Measurements from ENCODE around the gene ADGRG1. TPM values are rescaled to one million over a fixed set of nuclear protein-coding genes. Genes with fewer than 3 reads are reported as not detected.

Gene ADGRG1
- total RNA-seq, 2 experiments from 2014 or later = 2.2 to 2.9 TPM

GRCh38 chr16:57635266-57636097, 7.1 kb downstream of the ADGRG1 start:
- Mint-ChIP-seq H3K4me3 (no peak overlapping the region), H3K27me3 (peaks cover 33% of the 10 kb centered on the region), H3K36me3 (ENCODE audit: low read depth) (no peaks in the 10 kb centered on the region), H3K4me1 (peaks cover 5% of the 10 kb centered on the region), H3K27ac (no peak overlapping the region), H3K9me3 (no peaks in the 10 kb centered on the region)
- POLR2A ChIA-PET = no interaction called here
- CTCF ChIA-PET = interaction anchor here (0.8 to 7.9 kb wide), 8 partner anchors 13 to 59 kb away, joined by 3 to 62 read pairs (median 4); no protein-coding TSS in a partner anchor
- DNase-seq = no peak

- no peak overlapping the region for H3K4me3 Mint-ChIP-seq
- no peak for DNase-seq
- no peaks in the 10 kb centered on the region for H3K36me3 Mint-ChIP-seq (ENCODE audit: low read depth)
- H3K9me3 Mint-ChIP-seq = no peaks in the 10 kb centered on the region
- ChIA-PET POLR2A (no interaction called here), CTCF (interaction anchor here (1.1 to 7.9 kb wide), 4 partner anchors 12 to 60 kb away, joined by 3 to 62 read pairs (median 6); no protein-coding TSS in a partner anchor)
- H3K27ac Mint-ChIP-seq = no peak overlapping the region
- peaks cover 2% of the 10 kb centered on the region for H3K4me1 Mint-ChIP-seq
- peaks cover 27% of the 10 kb centered on the region for H3K27me3 Mint-ChIP-seq
Observed at GRCh38 chr16:57636184-57636583, 7.8 kb downstream of the ADGRG1 start.

DNA sequence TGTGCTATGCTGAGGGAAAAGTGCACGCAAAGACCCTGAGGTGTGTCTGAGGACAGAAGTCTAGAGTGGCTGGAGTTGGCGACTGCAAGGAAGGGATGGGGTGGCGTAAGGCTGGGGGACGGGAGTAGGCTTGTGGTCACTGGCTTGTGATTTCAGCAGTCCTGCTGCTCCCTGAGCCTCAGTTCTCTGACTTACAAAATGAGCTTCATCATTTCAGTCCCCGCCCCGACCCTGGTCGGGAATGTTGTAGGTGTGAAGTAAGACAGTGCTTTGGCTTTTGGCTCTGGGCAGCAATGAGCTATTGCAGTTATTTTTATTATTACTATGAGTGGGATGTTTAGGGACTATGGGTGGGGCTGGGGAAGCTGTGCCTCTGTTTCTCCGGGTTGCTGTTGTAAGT, 8.6 kb downstream of the ADGRG1 start:
- Mint-ChIP-seq H3K36me3 (ENCODE audit: low read depth) (no peaks in the 10 kb centered on the region), H3K27ac (peak overlapping the region; percentile 9), H3K4me1 (peaks cover 2% of the 10 kb centered on the region), H3K27me3 (peaks cover 27% of the 10 kb centered on the region), H3K9me3 (no peaks in the 10 kb centered on the region), H3K4me3 (no peak overlapping the region)
- CTCF ChIA-PET = interaction anchor here (0.9 to 7.9 kb wide), 4 partner anchors 11 to 61 kb away, joined by 3 to 62 read pairs (median 6); no protein-coding TSS in a partner anchor
- POLR2A ChIA-PET = interaction anchor here (1.0 kb wide), 1 partner anchor 91 kb away, joined by 4 read pairs; no protein-coding TSS in a partner anchor
- DNase-seq = no peak

DNA sequence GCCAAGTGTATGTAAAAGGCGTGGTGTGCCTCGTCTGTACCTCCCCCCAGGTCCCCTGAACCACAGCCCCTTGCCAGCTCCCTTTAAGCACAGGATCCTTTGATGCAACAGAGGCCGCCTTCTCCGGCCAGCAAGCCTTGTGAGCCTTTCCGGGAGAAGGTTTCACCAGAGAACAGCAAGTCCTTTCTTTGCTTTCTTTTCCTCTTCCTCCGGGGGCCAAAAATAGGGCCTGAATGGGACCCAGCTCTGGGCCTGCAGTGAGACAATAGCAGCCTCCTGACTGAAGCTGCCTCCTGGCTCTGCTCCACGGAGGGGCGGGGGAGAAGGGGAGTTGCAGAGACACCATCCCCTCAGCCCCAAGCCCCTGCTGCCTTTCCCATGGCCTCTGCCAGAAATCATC, 9.0 kb downstream of the ADGRG1 start:
- H3K27me3 Mint-ChIP-seq = peaks cover 27% of the 10 kb centered on the region
- no peak overlapping the region for H3K4me3 Mint-ChIP-seq
- DNase-seq = no peak
- peaks cover 2% of the 10 kb centered on the region for H3K4me1 Mint-ChIP-seq
- POLR2A ChIA-PET = interaction anchor here (1.0 kb wide), 1 partner anchor 91 kb away, joined by 4 read pairs; no protein-coding TSS in a partner anchor
- CTCF ChIA-PET = interaction anchor here (0.9 to 7.9 kb wide), 3 partner anchors 11 to 61 kb away, joined by 3 to 62 read pairs (median 10); no protein-coding TSS in a partner anchor
- no peaks in the 10 kb centered on the region for H3K36me3 Mint-ChIP-seq (ENCODE audit: low read depth)
- H3K27ac Mint-ChIP-seq = peak overlapping the region; percentile 19
- no peaks in the 10 kb centered on the region for H3K9me3 Mint-ChIP-seq

DNA sequence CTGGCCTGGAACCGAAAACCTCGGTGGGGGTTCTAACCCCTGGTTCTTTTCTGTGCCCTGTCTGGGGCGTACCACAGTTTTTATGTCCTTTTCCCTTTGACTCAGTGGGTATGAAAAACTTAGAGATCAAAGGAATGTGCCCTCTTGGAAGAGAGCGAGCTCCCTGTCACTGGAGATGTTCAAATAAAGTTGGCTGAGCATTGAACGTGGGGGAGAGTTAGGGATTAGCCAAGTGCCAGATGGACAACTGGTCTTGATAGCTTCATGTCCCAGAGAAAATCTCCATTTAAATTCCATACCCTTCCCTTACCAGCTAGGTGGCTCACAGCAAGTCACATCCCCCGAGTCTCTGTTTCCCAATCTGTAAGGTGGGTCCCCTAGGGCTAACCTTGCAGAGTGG, 9.5 kb downstream of the ADGRG1 start:
- H3K9me3 Mint-ChIP-seq = no peaks in the 10 kb centered on the region
- peaks cover 2% of the 10 kb centered on the region for H3K4me1 Mint-ChIP-seq
- POLR2A ChIA-PET = interaction anchor here (1.0 kb wide), 1 partner anchor 91 kb away, joined by 4 read pairs; no protein-coding TSS in a partner anchor
- CTCF ChIA-PET = interaction anchor here (0.6 to 7.9 kb wide), 6 partner anchors 10 to 544 kb away, joined by 3 to 62 read pairs (median 3); no protein-coding TSS in a partner anchor
- no peak overlapping the region for H3K27ac Mint-ChIP-seq
- DNase-seq = no peak
- no peaks in the 10 kb centered on the region for H3K36me3 Mint-ChIP-seq (ENCODE audit: low read depth)
- H3K4me3 Mint-ChIP-seq = no peak overlapping the region
- H3K27me3 Mint-ChIP-seq = peaks cover 27% of the 10 kb centered on the region

GRCh38 chr16:57638381-57638780, 10.0 kb downstream of the ADGRG1 start:
- H3K27me3 Mint-ChIP-seq = peaks cover 27% of the 10 kb centered on the region
- no peaks in the 10 kb centered on the region for H3K36me3 Mint-ChIP-seq (ENCODE audit: low read depth)
- DNase-seq = no peak
- H3K9me3 Mint-ChIP-seq = no peaks in the 10 kb centered on the region
- no peak overlapping the region for H3K4me3 Mint-ChIP-seq
- H3K4me1 Mint-ChIP-seq = peaks cover 5% of the 10 kb centered on the region
- H3K27ac Mint-ChIP-seq = peak overlapping the region; percentile 13
- CTCF ChIA-PET = interaction anchor here (0.6 to 7.9 kb wide), 7 partner anchors 10 to 545 kb away, joined by 3 to 62 read pairs (median 5); no protein-coding TSS in a partner anchor
- POLR2A ChIA-PET = no interaction called here

DNA sequence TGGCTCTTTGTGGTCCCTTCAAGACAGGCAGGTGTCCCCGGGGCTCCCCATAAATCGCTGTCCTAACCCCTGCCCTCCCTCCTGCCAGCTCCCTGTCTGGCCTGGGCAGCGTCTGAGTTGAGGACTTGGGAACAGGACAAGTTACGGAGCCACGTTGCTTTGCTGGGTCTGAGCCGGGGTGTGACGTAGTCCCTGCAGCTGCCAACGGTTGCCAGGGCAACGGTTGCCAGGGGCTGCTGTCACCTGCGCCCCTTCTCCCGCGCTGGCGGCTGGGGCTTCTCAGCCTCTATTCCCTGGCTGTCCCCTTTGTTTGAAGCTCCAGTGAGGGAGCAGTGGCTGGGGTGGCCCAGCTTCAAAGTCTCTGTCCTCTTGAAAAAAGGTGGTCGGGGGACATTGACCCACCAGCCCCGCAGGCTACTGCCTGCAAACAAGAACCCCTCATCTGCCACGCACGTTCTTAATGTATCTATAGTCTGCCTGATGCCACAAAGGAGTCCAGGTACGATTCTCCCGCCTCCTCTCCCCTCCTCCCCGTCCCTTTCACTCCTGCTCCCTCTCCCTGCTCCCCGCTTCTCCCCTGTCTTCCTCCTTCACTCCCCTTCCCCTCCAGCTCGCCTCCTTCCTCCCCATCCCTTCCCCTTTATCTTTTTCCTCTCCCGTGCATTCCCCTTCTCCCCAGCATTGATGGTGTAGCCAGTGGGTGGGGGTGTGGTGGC, 10.9 kb downstream of the ADGRG1 start:
- POLR2A ChIA-PET = interaction anchor here (0.6 kb wide), 2 partner anchors 30 to 33 kb away, joined by 4 to 6 read pairs; no protein-coding TSS in a partner anchor
- H3K4me1 Mint-ChIP-seq = peaks cover 6% of the 10 kb centered on the region
- no peak for DNase-seq
- no peak overlapping the region for H3K4me3 Mint-ChIP-seq
- H3K27me3 Mint-ChIP-seq = peaks cover 27% of the 10 kb centered on the region
- no peaks in the 10 kb centered on the region for H3K9me3 Mint-ChIP-seq
- CTCF ChIA-PET = interaction anchor here (0.6 to 7.9 kb wide), 7 partner anchors 9 to 546 kb away, joined by 3 to 62 read pairs (median 5); no protein-coding TSS in a partner anchor
- H3K27ac Mint-ChIP-seq = no peak overlapping the region
- no peaks in the 10 kb centered on the region for H3K36me3 Mint-ChIP-seq (ENCODE audit: low read depth)

DNA sequence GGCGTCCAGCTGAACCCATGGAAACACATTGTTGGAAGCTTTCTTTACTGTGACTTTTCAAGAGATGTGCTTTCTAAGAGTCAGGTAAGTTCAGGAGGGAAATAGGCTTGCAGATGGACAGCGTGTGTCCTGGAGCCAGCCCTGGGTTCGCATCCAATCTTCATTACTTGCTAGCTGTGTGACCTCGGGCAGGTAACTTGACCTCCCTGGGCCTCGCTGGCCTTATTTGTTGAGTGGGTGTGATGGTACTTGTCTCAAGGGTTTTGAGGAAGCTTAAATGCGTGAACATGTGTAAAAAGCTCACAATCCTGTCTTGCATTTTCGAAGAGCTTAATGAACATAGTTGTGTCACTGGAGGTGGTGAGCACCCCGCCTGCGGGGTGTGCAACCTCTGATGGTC, 11.8 kb downstream of the ADGRG1 start:
- no peak for DNase-seq
- Mint-ChIP-seq H3K36me3 (ENCODE audit: low read depth) (no peaks in the 10 kb centered on the region), H3K4me3 (no peak overlapping the region), H3K4me1 (peaks cover 6% of the 10 kb centered on the region), H3K27me3 (peaks cover 27% of the 10 kb centered on the region), H3K9me3 (no peaks in the 10 kb centered on the region), H3K27ac (no peak overlapping the region)
- ChIA-PET POLR2A (no interaction called here), CTCF (interaction anchor here (1.9 to 7.9 kb wide), 4 partner anchors 8 to 63 kb away, joined by 5 to 62 read pairs (median 20); no protein-coding TSS in a partner anchor)

DNA sequence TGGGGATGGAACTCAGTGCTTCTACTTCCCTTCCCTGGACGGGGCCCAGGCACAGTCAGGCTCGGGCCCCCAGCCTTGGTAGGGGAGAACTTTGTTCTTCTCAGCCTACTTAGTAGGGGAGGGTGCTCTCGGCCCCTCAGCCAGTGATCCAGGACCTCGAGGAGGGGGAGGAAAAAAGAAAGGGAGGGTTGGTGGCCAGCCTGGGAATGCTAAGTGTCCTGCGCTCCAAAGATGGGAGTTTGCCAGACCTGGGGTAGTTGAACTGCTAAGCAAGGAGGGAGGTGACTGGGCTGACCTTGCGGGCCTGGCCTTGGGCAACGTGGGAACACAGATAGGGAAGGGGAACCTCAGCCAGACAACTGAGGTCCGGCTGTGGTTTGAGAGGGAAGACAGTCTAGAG, 12.2 kb downstream of the ADGRG1 start:
- Mint-ChIP-seq H3K27me3 (peaks cover 27% of the 10 kb centered on the region), H3K9me3 (no peaks in the 10 kb centered on the region), H3K36me3 (ENCODE audit: low read depth) (no peaks in the 10 kb centered on the region), H3K27ac (no peak overlapping the region), H3K4me1 (peaks cover 6% of the 10 kb centered on the region), H3K4me3 (no peak overlapping the region)
- ChIA-PET POLR2A (no interaction called here), CTCF (interaction anchor here (1.1 to 7.9 kb wide), 6 partner anchors 8 to 96 kb away, joined by 3 to 62 read pairs (median 6); no protein-coding TSS in a partner anchor)
- no peak for DNase-seq

DNA sequence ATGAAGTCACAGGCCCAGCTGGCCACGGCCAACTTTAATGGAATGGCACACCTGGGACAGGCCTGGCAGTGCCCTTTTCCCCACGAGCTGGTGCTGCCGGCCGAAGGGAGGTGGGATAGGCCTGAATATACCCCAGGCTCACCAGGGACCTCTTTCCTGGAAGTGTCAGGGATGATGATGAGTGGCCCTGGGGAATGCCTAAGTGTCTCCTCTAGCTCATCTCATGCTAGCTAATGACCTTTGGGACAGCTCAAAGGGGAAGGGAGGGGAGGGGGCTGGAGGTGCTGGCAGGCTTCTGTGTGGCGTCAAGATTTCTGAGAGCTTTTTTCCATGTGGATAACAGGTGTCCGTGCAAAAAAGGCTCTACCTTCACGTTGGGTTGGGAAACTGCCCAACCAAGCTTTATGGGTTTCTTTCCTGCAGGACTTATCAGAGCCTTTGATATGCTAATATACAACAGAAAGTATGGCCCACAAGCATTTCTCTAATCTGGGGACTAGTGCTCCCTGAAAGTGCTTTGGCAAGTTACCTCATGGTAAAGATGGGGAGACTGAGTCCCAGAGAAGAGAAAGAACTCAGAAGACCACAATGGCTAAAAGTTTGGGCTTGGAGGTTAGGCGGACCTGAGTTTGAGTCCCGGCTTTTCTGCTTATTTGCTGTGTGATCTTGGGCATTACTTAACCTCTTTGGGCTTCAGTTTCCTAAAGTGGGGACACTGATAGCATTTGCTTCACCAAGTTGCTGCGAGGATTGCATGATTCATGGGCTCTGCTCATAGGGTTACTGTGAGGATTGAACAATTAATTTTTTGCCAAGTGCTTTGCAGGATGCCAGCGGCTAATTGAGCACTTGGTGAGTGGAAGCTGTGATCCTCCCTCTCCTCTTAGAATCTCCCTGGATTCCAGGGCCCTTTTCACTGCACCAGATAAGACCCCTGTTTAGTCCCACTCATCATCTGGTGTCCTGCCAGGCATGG, 14.0 kb downstream of the ADGRG1 start:
- no peak overlapping the region for H3K4me3 Mint-ChIP-seq
- CTCF ChIA-PET = interaction anchor here (0.6 to 6.0 kb wide), 5 partner anchors 12 to 95 kb away, joined by 3 to 34 read pairs (median 4); no protein-coding TSS in a partner anchor
- POLR2A ChIA-PET = no interaction called here
- no peak overlapping the region for H3K27ac Mint-ChIP-seq
- no peak for DNase-seq
- H3K36me3 Mint-ChIP-seq (ENCODE audit: low read depth) = no peaks in the 10 kb centered on the region
- peaks cover 19% of the 10 kb centered on the region for H3K27me3 Mint-ChIP-seq
- peaks cover 14% of the 10 kb centered on the region for H3K4me1 Mint-ChIP-seq
- no peaks in the 10 kb centered on the region for H3K9me3 Mint-ChIP-seq

GRCh38 chr16:57643147-57643874, 14.9 kb downstream of the ADGRG1 start:
- POLR2A ChIA-PET = no interaction called here
- DNase-seq = no peak
- H3K4me3 Mint-ChIP-seq = no peak overlapping the region
- H3K9me3 Mint-ChIP-seq = no peaks in the 10 kb centered on the region
- peaks cover 11% of the 10 kb centered on the region for H3K27me3 Mint-ChIP-seq
- peaks cover 23% of the 10 kb centered on the region for H3K4me1 Mint-ChIP-seq
- H3K36me3 Mint-ChIP-seq (ENCODE audit: low read depth) = no peaks in the 10 kb centered on the region
- CTCF ChIA-PET = interaction anchor here (1.0 to 6.0 kb wide), 3 partner anchors 13 to 66 kb away, joined by 3 to 34 read pairs (median 7); no protein-coding TSS in a partner anchor
- H3K27ac Mint-ChIP-seq = no peak overlapping the region

Measured in activated CD4-positive, alpha-beta T cell treated with anti-CD3 and anti-CD28 coated beads, Interleukin-2, amount 10 ng/mL, durations not matched to agents 7 days and 5 days (primary cell).